Hematopoietic multipotent progenitor cell treated with erythropoietin and hydrocortisone succinate and interleukin-3 and kit ligand, for 4 days (in vitro differentiated cells): ENCODE data around the gene RGP1.

ENCODE experiments used
- DNase-seq: peaks from one replicate; pipeline ENCODE4 v3.0.0-alpha.2; 2015

The RGP1 gene

DNA sequence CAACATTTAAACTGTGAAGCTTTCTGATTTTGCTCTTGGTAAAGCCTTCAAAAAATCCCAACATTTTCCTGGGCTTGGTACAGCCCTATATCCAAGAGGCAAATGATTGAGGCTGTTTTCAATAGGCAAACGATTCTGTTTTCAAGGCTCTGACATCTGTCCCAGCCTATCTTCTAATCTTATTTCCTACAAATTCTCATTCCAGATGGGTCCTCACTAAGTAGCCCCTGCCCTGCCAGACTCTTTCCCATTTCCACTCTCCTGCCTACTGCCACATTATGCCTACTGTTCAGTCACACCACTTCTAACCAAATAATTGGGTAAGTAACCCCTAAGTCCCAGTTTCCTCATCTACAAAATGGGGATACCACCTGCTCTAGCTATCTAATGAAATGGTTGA lies 3.5 kb upstream of the RGP1 start:
- no peak for DNase-seq

DNA sequence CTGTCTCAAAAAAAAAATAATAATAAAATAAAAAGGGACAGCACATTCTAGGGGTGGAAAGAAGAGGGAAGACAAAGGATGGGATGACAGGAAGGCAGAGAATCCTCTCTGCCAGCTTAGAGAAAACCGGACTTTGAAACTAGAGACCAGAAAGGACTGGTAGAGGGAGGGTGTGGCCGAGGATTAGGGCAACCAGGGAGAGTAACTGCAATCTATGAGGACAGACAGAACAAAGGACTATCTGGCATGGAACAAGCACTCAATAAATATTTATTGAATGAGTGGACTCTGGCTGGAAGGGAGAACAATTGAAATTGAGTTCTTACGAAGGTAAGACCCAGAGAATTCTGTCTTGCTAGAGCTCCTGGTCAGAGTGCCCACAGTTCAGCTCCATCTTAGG lies 2.5 kb upstream of the RGP1 start:
- no peak for DNase-seq

- peak; percentile 27 for DNase-seq
These were observed 737 bp upstream of the RGP1 start for GRCh38 chr9:35748242-35748857.

DNA sequence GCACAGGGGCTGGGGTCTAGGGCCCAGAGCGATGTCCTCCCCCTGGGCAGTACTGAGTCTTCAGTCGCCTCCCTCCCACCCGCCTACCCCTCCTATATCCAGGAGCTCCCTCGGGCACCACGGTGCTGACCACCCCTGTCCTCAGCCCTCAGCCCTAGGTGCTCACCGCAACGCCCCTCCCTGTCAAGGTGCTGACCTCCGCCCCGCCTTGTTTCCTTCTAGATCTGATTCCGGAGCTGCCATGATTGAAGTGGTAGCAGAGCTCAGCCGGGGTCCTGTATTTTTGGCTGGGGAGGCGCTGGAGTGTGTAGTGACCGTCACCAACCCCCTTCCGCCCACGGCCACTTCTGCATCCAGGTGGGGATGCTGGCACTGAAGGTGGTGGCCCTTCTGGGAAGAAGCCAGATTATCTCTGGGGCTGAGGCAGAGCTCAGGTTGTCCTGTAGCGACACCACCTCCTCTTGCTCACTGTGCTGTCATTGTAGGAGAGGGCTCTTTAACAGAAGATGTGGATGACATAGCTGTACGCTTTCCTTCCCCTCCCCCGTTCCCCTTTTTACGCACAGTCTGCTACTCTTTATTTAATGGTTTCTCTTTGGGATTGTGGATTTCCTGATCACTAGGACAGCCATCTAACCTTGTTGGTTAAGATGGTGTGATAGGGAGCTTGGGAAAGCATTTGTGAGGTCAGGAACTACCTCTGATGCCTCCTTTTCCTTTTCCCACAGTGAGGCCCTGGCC lies 598 bp downstream of the RGP1 start:
- peak; percentile 42 for DNase-seq

GRCh38 chr9:35750256-35750531 lies 1.1 kb downstream of the RGP1 start:
- DNase-seq, result no peak

DNA sequence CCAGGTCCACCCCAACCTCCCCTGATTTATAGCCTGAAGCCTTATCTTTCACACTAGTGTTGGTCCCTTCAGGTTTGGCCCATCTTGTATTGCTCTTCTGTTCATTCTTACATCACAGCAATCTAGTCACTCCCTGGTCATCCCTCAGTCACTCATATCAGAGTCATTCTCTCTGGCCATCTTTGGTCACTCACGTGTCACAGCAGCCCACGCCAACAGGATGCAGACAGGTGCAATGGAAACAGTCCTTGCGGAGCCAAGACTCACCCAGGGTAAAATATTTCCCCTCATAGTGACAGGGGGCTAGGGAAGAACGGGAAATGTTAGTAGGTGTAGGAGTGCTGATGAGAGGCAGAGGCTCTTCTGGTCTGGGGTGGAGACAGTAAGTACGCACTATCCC lies 4.4 kb downstream of the RGP1 start:
- DNase-seq, result no peak

DNA sequence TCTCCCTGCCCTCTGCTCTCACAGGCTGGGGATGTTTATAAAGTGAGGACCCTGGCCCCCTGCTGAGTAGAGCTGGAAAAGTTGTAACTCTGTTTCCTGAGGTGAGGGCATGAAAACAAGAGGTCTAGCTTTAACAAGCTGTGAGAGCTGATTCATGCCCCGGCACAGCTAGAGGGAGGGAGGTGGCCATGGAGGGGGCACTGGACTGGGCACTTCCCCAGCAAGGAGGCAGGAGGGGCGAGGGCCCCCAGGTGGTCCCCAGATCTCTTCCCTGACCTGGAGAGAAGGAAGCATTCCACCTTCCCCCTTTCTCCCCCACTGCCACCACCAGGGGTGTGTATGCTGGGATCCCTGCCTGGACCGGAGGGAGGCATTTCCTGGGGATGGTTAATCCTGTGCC lies 5.2 kb downstream of the RGP1 start, which contains the start of gene MSMP:
TSS of gene MSMP (minus strand) at position 13 of the 400 bp plus-strand sequence. CDS start 147 bp downstream, outside the sequence.
- no peak for DNase-seq

- peak; percentile 46 for DNase-seq
These were observed 6.0 kb downstream of the RGP1 start for GRCh38 chr9:35755071-35755470.

- DNase-seq, result peak; percentile 92
These were observed 7.5 kb downstream of the RGP1 start for GRCh38 chr9:35756275-35757225.

GRCh38 chr9:35757226-35757891 lies 8.3 kb downstream of the RGP1 start:
- peak; percentile 67 for DNase-seq

DNA sequence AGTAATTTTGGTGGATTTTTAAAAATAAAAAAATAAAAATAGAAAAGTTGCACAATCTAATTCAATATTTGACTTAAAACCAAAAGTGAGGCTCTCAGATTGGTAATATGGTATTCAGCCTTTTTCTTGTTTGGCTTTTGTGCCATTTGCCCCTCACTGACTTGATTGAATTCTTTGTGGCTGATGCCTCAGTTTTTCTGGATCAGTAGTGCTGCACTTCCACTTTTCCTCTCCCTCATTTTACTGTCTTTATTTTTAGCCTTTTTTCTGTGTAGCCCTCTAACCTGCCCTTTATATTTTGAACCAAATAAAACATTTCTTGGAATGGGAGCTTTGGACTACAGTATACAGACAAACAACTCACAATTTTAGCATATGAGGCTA lies 8.8 kb downstream of the RGP1 start:
- DNase-seq, result no peak

GRCh38 chr9:35758475-35759050 lies 9.5 kb downstream of the RGP1 start:
- DNase-seq, result no peak

DNA sequence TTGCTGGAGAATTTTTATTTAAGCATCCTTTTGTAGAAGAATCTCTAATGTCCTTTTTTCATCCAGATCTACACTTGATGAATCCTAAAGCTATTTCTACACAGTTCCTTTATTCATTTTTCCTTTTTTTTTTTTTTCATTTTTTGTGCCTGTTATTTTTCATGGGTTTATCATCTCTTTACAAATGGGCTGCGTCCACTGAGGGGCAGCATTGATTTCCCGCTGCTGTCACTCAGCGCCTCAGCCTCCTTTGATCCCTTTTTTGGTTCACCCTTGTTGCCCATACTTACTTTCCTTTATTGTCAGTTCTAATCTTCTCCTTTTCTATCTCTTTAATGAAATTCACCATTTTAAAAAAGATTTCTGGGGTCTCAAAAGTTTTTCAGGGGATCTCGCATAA lies 10.7 kb downstream of the RGP1 start:
- no peak for DNase-seq

- peak; percentile 37 for DNase-seq
These were observed 11.6 kb downstream of the RGP1 start for GRCh38 chr9:35760651-35761050.

GRCh38 chr9:35763181-35763580 lies 14.1 kb downstream of the RGP1 start:
- DNase-seq, result no peak

DNA sequence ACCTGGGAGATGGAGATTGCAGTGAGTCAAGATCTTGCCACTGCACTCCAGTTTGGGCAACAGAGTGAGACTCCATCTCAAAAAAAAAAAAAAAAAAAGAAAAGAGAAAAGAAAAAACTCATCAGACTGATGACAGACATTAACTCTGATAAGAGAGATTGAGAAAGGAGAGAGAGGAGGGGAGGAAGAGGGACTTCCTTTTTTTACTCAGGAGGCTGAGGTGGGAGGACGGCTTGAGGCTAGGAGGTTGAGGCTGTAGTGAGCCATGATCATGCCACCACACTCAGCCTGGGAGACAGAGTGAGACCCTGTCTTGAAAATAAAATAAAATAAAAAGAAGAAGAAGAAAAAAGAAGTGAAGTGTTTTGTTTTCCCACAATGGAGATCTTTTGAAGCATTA lies 14.7 kb downstream of the RGP1 start:
- DNase-seq, result peak; percentile 19

DNA sequence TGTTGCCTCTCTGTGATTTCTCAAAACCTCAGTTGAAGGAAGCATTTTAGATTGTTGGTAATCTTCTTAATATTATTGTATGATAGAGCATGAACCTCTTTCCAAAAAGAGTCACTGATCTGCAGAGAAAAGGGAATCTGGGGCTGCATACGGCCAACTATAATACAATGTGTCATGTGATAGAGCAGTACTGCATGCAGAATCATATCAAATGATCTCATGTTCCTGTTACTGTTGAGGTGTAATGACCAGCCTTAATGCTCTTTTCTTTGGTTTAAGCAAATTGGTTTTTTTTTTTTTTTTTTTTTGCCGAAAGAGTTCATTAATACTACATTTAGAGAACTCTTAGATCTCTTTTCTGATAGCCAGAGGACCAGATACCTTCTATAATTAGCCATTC lies 17.9 kb downstream of the RGP1 start:
- DNase-seq, result peak; percentile 21

DNA sequence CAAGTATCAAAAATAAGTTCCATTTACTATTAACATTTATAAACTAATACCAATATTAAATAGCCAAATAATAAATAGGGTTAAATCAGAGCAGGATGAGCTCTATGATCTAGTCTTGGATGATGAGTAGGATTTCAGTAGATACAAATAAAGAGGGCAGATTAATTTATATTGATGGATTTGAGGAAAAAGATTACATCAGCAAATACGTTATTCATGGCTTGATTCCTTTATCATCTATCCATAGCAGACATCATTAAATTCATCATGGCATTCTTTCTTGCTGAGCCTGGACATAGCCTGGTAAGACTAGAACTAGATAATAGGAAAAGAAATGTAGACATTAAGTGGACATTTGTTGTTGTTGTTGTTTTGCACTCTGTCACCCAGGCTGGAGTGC lies 18.4 kb downstream of the RGP1 start:
- DNase-seq, result no peak

- no peak for DNase-seq
These were observed 20.7 kb downstream of the RGP1 start for GRCh38 chr9:35769763-35770162.

GRCh38 chr9:35771075-35771433 lies 22.0 kb downstream of the RGP1 start:
- no peak for DNase-seq

DNA sequence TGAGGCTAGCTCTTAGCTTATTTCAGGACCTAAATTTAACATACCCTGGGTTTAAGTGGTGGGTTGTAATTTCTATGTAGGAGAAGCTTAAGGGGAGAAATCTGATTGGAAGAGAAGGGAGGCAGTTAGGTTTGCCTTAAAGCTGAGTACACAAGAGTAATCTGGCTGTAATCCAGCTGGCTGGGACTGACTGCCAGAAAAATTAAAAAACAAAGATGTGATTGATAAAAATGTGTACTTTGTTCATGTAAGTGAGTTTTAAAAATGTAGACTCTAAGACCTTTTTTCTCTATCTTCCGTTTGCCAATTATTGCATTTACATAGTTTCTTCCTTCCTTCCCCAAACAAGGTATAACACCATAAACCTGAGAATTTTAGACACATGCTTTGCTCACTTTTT lies 22.4 kb downstream of the RGP1 start:
- DNase-seq, result peak; percentile 64

DNA sequence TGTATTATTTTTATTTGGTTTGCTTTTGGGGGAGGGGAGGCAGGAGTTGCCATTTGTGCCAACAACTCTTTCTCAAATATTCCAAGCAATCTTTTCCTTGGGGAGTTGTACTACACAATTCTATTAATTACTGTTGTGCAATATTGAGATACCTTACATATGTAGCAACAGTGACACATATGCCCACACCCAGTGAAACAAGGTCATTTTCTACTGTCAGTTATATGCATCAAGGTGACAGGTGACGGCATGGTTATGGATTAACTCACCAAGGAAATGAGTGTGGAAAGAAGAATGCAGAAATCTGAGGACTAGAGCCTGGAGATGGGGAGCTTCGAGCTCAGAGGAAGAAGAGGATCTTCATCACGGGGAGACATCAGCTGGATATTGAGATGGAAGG lies 22.9 kb downstream of the RGP1 start:
- DNase-seq, result no peak
